HCT116 (cell line): ENCODE results near the gene NGF. TPM values are rescaled to one million over a fixed set of nuclear protein-coding genes. Genes with fewer than 3 reads are reported as not detected.

Experiments
- ATAC-seq: fragments of 200-7000 bp; cut with Tn5 transposase; 2 replicates; pipeline ENCODE4 v1.9.1; 2020; ENCODE audit warnings: mild to moderate bottlenecking, moderate library complexity
- BruUV-seq: library from RNA; stranded (reverse); fragments of 400-500 nt; replicated peaks from 2 replicates; lab custom pipeline; 2021; lab: Mats Ljungman, UMichigan
- CTCF ChIA-PET: fragments of 300-600 bp; sonication (Branson Sonifier 250); formaldehyde crosslinking; loops from one replicate; lab custom pipeline; 2021; ENCODE audit warnings: antibody characterized with exemption; lab: Charles Lee
- POLR2A ChIA-PET: fragments of 300-600, 350-600 bp; sonication (Branson Sonifier 250); formaldehyde crosslinking; loops from one replicate; lab custom pipeline; 2021; ENCODE audit warnings: antibody characterized with exemption; lab: Charles Lee
- RAD21 ChIA-PET, 2 experiments: fragments of 300-600 bp; sonication (Branson Sonifier 250); formaldehyde crosslinking; loops; one replicate each; lab custom pipeline; 2023; ENCODE audit warnings: low total read pairs in 2 of 2; ENCODE audit not compliant: uncharacterized antibody in 2 of 2, unreplicated experiment in 2 of 2, low non-redundant PET in 1 of 2; lab: Charles Lee
- DNase-seq: peaks from one replicate; pipeline ENCODE4 v3.0.0-alpha.2; 2010; ENCODE audit warnings: low read depth, low spot score
- H2AFZ ChIP-seq: fragments of 200-600 bp; shearing (Covaris generic), sonication (generic); 2 replicates; pipeline ENCODE4 v1.6.1; 2017; ENCODE audit warnings: low read depth, mixed run types, mixed read lengths, antibody characterized with exemption, low read length; ENCODE audit not compliant: poor library complexity, severe bottlenecking
- H3K27ac ChIP-seq: 2 replicates; pipeline ENCODE4 v1.5.1; 2012; ENCODE audit warnings: low read depth, low read length
- H3K27me3 ChIP-seq: fragments of 200-600 bp; sonication (generic); 2 replicates; pipeline ENCODE4 v1.6.1; 2016; ENCODE audit warnings: mixed run types, low read length, mixed read lengths; ENCODE audit not compliant: insufficient read depth
- H3K36me3 ChIP-seq, 2 experiments: fragments of 200-500 bp in 1 of 2; fragments of 200-600 bp in 1 of 2; sonication (Bioruptor generic) in 1 of 2; sonication (generic) in 1 of 2; 2 replicates each; pipeline versions ENCODE4 v1.5.1 to v1.6.1; 2014 to 2016; ENCODE audit warnings: low read length in 2 of 2, inconsistent platforms in 1 of 2, mixed read lengths in 1 of 2, mixed run types in 1 of 2; ENCODE audit not compliant: insufficient read depth in 2 of 2, control insufficient read depth in 1 of 2
- H3K4me1 ChIP-seq, 2 experiments: fragments of 200-600 bp in 1 of 2; sonication (generic) in 1 of 2; 2 replicates each; pipeline versions ENCODE4 v1.5.1 to v1.6.1; 2012 to 2017; ENCODE audit warnings: low read length in 2 of 2, inconsistent platforms in 1 of 2, mild to moderate bottlenecking in 1 of 2, mixed read lengths in 1 of 2, mixed run types in 1 of 2, moderate library complexity in 1 of 2; ENCODE audit not compliant: insufficient read depth in 2 of 2, control insufficient read depth in 1 of 2
- H3K4me2 ChIP-seq: fragments of 200-600 bp; sonication (generic); 2 replicates; pipeline ENCODE4 v1.6.1; 2017; ENCODE audit warnings: mixed run types, low read length, mixed read lengths
- H3K4me3 ChIP-seq, 2 experiments: fragments of 200-600 bp in 1 of 2; sonication (generic) in 1 of 2; replicated peaks in 1 of 2; 2 replicates each; pipeline ENCODE4 v1.5.1; 2011 to 2016; ENCODE audit warnings: low read length in 2 of 2, control low read depth in 1 of 2, low read depth in 1 of 2, mild to moderate bottlenecking in 1 of 2, mixed read lengths in 1 of 2, mixed run types in 1 of 2
- H3K79me2 ChIP-seq: fragments of 200-600 bp; sonication (generic); 2 replicates; pipeline ENCODE4 v1.6.1; 2017; ENCODE audit warnings: mild to moderate bottlenecking, mixed run types, low read length, moderate library complexity, mixed read lengths; ENCODE audit not compliant: insufficient read depth
- H3K9ac ChIP-seq: fragments of 200-600 bp; sonication (generic); 2 replicates; pipeline ENCODE4 v1.6.1; 2016; ENCODE audit warnings: low read length, mixed read lengths
- H3K9me2 ChIP-seq: fragments of 200-600 bp; sonication (generic), shearing (Covaris generic); 2 replicates; pipeline ENCODE4 v1.6.1; 2017; ENCODE audit warnings: mixed run types, mild to moderate bottlenecking, moderate library complexity; ENCODE audit not compliant: insufficient read depth
- H3K9me3 ChIP-seq, 2 experiments: fragments of 200-500 bp in 1 of 2; fragments of 200-600 bp in 1 of 2; sonication (Bioruptor generic) in 1 of 2; sonication (generic) in 1 of 2; 2 replicates each; pipeline ENCODE4 v1.6.1; 2014 to 2017; ENCODE audit warnings: low read length in 2 of 2, mixed read lengths in 2 of 2, inconsistent platforms in 1 of 2, low read depth in 1 of 2, mild to moderate bottlenecking in 1 of 2, mixed run types in 1 of 2, moderate library complexity in 1 of 2; ENCODE audit not compliant: control insufficient read depth in 1 of 2, insufficient read depth in 1 of 2
- H4K20me1 ChIP-seq: fragments of 200-600 bp; sonication (generic), shearing (Covaris generic); 2 replicates; pipeline ENCODE4 v1.6.1; 2017; ENCODE audit warnings: mixed run types, mild to moderate bottlenecking, moderate library complexity; ENCODE audit not compliant: insufficient read depth
- ATF3 ChIP-seq: IDR thresholded peaks from 2 replicates; pipeline ENCODE4 v1.6.1; 2012
- CEBPB ChIP-seq: IDR thresholded peaks from 2 replicates; pipeline ENCODE4 v1.6.1; 2012; ENCODE audit warnings: low read depth
- CTCF ChIP-seq, 3 experiments: fragments of 200-600 bp in 1 of 3; sonication (generic) in 1 of 3; IDR thresholded peaks in 2 of 3; conservative IDR thresholded peaks in 1 of 3; 2 replicates each; pipeline ENCODE4 v1.5.1; 2012 to 2017; ENCODE audit warnings: low read depth in 2 of 3, low read length in 2 of 3, antibody characterized with exemption in 1 of 3, borderline replicate concordance in 1 of 3, control low read depth in 1 of 3, mild to moderate bottlenecking in 1 of 3, mixed read lengths in 1 of 3, mixed run types in 1 of 3, moderate library complexity in 1 of 3; ENCODE audit not compliant: insufficient read depth in 1 of 3
- ELF1 ChIP-seq: IDR thresholded peaks from 2 replicates; pipeline ENCODE4 v1.6.1; 2012; ENCODE audit warnings: low read depth, borderline replicate concordance
- EZH2 ChIP-seq: fragments of 200-600 bp; sonication (generic); IDR thresholded peaks from 2 replicates; pipeline ENCODE4 v1.6.1; 2017; ENCODE audit warnings: antibody characterized with exemption, mixed run types
- FOSL1 ChIP-seq: IDR thresholded peaks from 2 replicates; pipeline ENCODE4 v1.6.1; 2012; ENCODE audit warnings: low read depth
- SP1 ChIP-seq: IDR thresholded peaks from 2 replicates; pipeline ENCODE4 v1.6.1; 2012; ENCODE audit warnings: low read depth
- ZNF274 ChIP-seq: fragments of 200-500 bp; sonication (Bioruptor generic); IDR thresholded peaks from 2 replicates; pipeline ENCODE4 v1.6.1; 2014; ENCODE audit warnings: mild to moderate bottlenecking, low read depth, low read length, inconsistent platforms
- intact Hi-C: fragments of 100-400 bp; cut with micrococcal nuclease; formaldehyde crosslinking; loops from 2 replicates; pipeline ENCODE4 v1.10.0; 2022
- total RNA-seq: library from RNA; stranded (reverse); gene quantifications from one replicate; pipeline ENCODE4 v1.2.1, GENCODE V29; 2021; ENCODE audit not compliant: unreplicated experiment

Gene NGF
- total RNA-seq, 1 experiment from 2014 or later: not detected

GRCh38 chr1:115295904-115296696 lies 41.9 kb downstream of the NGF start:
- ATAC-seq (no peak), DNase-seq (no peak)
- no peaks in the 10 kb centered on the region for H3K9me3 ChIP-seq
- H3K27me3 ChIP-seq: no peaks in the 10 kb centered on the region
- no peak for TF ChIP-seq SP1
- TF ChIP-seq ELF1: no peak
- TF ChIP-seq CTCF (IDR thresholded peaks at IDR 0.05 in 2 of 3, conservative IDR thresholded peaks at IDR 0.05 in 1 of 3; ENCODE audit: borderline replicate concordance in 1 of 3, insufficient read depth in 1 of 3, low read depth in 2 of 3, low read length in 2 of 3): no peak
- no peak for TF ChIP-seq ATF3
- TF ChIP-seq CEBPB: no peak
- no peak for TF ChIP-seq EZH2
- TF ChIP-seq FOSL1: no peak
- TF ChIP-seq ZNF274: no peak
- no peak overlapping the region for H3K4me3 ChIP-seq
- ChIA-PET CTCF (no interaction called here), POLR2A (no interaction called here), RAD21 (no interaction called here)
- no peaks in the 10 kb centered on the region for H3K9me2 ChIP-seq
- H3K27ac ChIP-seq: no peak overlapping the region
- H3K9ac ChIP-seq: no peak overlapping the region
- no peak overlapping the region for H3K4me2 ChIP-seq
- no peak overlapping the region for H2AFZ ChIP-seq
- no peaks in the 10 kb centered on the region for H3K79me2 ChIP-seq
- intact Hi-C loops: no loop called here
- peaks cover 0 to 12% of the 10 kb centered on the region in 2 experiments; a peak in 2 of 4 replicates for H3K4me1 ChIP-seq
- H4K20me1 ChIP-seq: no peaks in the 10 kb centered on the region
- H3K36me3 ChIP-seq: no peaks in the 10 kb centered on the region
- BruUV-seq: no TSS peak
